CD14-positive monocyte (primary cell): Measurements from ENCODE around the gene ACCS. TPM values are rescaled to one million over a fixed set of nuclear protein-coding genes. Genes with fewer than 3 reads are reported as not detected.
A peak's percentile ranks its signal among the peaks of the same experiment; 100 is the strongest.

Experiments used
- DNase-seq, 3 donors: peaks; one replicate each; pipeline ENCODE4 v3.0.0-alpha.2; 2011 to 2022
- H2AFZ ChIP-seq: 2 replicates; pipeline ENCODE4 v1.6.0; 2012; ENCODE audit warnings: mild to moderate bottlenecking, low read depth, low read length, inconsistent platforms; ENCODE audit not compliant: insufficient read depth, poor library complexity, severe bottlenecking
- H3K27ac ChIP-seq, 2 donors: 1 replicate in 1 of 2; 2 replicates in 1 of 2; pipeline ENCODE4 v1.5.1; 2012 to 2013; ENCODE audit warnings: low read length in 2 of 2, control low read depth in 1 of 2, inconsistent platforms in 1 of 2, low read depth in 1 of 2, mild to moderate bottlenecking in 1 of 2
- H3K27me3 ChIP-seq, 2 donors: one replicate each; pipeline versions ENCODE4 v1.6.0 to v1.6.1; 2011 to 2013; ENCODE audit warnings: low read length in 2 of 2; ENCODE audit not compliant: control insufficient read depth in 2 of 2, insufficient read depth in 2 of 2
- H3K36me3 ChIP-seq, 2 donors: replicated peaks in 1 of 2; 1 replicate in 1 of 2; 2 replicates in 1 of 2; pipeline versions ENCODE4 v1.5.1 to v1.6.1; 2012 to 2013; ENCODE audit warnings: low read length in 2 of 2, control low read depth in 1 of 2, inconsistent platforms in 1 of 2, mild to moderate bottlenecking in 1 of 2; ENCODE audit not compliant: insufficient read depth in 2 of 2, control insufficient read depth in 1 of 2
- H3K4me1 ChIP-seq, 2 donors: 1 replicate in 1 of 2; 2 replicates in 1 of 2; pipeline versions ENCODE4 v1.5.1 to v1.6.1; 2012 to 2013; ENCODE audit warnings: low read length in 2 of 2, control low read depth in 1 of 2, inconsistent platforms in 1 of 2, mild to moderate bottlenecking in 1 of 2, moderate library complexity in 1 of 2; ENCODE audit not compliant: insufficient read depth in 2 of 2, control insufficient read depth in 1 of 2
- H3K4me2 ChIP-seq: replicated peaks from 2 replicates; pipeline ENCODE3; 2012; ENCODE audit warnings: low read length, moderate library complexity, mild to moderate bottlenecking; ENCODE audit not compliant: poor library complexity, severe bottlenecking; ENCODE audit errors: extremely low read depth
- H3K4me3 ChIP-seq, 3 experiments: fragments of 200-600 bp in 1 of 3; sonication (generic) in 1 of 3; replicated peaks in 1 of 3; 1 replicate in 2 of 3; 2 replicates in 1 of 3; pipeline ENCODE4 v1.5.1; 2011 to 2013; ENCODE audit warnings: low read length in 3 of 3, mild to moderate bottlenecking in 3 of 3, control low read depth in 2 of 3, low read depth in 2 of 3, inconsistent platforms in 1 of 3, moderate library complexity in 1 of 3
- H3K79me2 ChIP-seq: 2 replicates; pipeline ENCODE4 v1.6.0; 2012; ENCODE audit warnings: mild to moderate bottlenecking, control low read depth, inconsistent platforms, low read length, moderate library complexity; ENCODE audit not compliant: insufficient read depth
- H3K9ac ChIP-seq: 2 replicates; pipeline ENCODE4 v1.6.0; 2017; ENCODE audit warnings: low read length, mild to moderate bottlenecking; ENCODE audit not compliant: insufficient read depth, poor library complexity, severe bottlenecking
- H3K9me3 ChIP-seq, 2 donors: replicated peaks in 1 of 2; 1 replicate in 1 of 2; 2 replicates in 1 of 2; pipeline versions ENCODE4 v1.5.1 to v1.6.1; 2012 to 2013; ENCODE audit warnings: low read length in 2 of 2, control low read depth in 1 of 2; ENCODE audit not compliant: control insufficient read depth in 1 of 2, insufficient read depth in 1 of 2
- H4K20me1 ChIP-seq: 2 replicates; pipeline ENCODE4 v1.6.0; 2012; ENCODE audit warnings: mild to moderate bottlenecking, low read length, control low read depth, moderate library complexity; ENCODE audit not compliant: insufficient read depth
- H3K27ac Mint-ChIP-seq, 7 donors: one replicate each; pipeline ENCODE4 v1.8.0; 2020; ENCODE audit warnings: mild to moderate bottlenecking in 7 of 7, mixed read lengths in 7 of 7, moderate library complexity in 6 of 7, inconsistent platforms in 2 of 7
- H3K27me3 Mint-ChIP-seq, 3 donors: one replicate each; pipeline ENCODE4 v1.8.0; 2021 to 2022; ENCODE audit warnings: low read depth in 3 of 3, mild to moderate bottlenecking in 3 of 3, mixed read lengths in 3 of 3, moderate library complexity in 3 of 3, inconsistent platforms in 1 of 3
- H3K36me3 Mint-ChIP-seq, 2 donors: one replicate each; pipeline ENCODE4 v1.8.0; 2020; ENCODE audit warnings: mixed read lengths in 2 of 2, inconsistent platforms in 1 of 2, mild to moderate bottlenecking in 1 of 2
- H3K4me1 Mint-ChIP-seq: one replicate; pipeline ENCODE4 v1.8.0; 2020; ENCODE audit warnings: mild to moderate bottlenecking, mixed read lengths
- H3K4me3 Mint-ChIP-seq, 2 donors: one replicate each; pipeline ENCODE4 v1.8.0; 2020; ENCODE audit warnings: mild to moderate bottlenecking in 2 of 2, mixed read lengths in 2 of 2, moderate library complexity in 1 of 2
- H3K9me3 Mint-ChIP-seq, 7 donors: one replicate each; pipeline ENCODE4 v1.8.0; 2020 to 2022; ENCODE audit warnings: mixed read lengths in 7 of 7, mild to moderate bottlenecking in 6 of 7, moderate library complexity in 6 of 7, inconsistent platforms in 2 of 7
- CTCF ChIP-seq: fragments of 200-600 bp; IDR thresholded peaks from one replicate; pipeline ENCODE4 v1.8.0; 2022; ENCODE audit warnings: antibody characterized with exemption, mild to moderate bottlenecking
- WGBS: methylation state at CpG from one replicate; pipeline ENCODE4 v1.1.5; 2013; ENCODE audit warnings: missing lambda C conversion rate; ENCODE audit not compliant: insufficient coverage; 5-methylcytosine and 5-hydroxymethylcytosine counted together
- intact Hi-C, 2 donors: fragments of 100-400 bp; cut with micrococcal nuclease; formaldehyde crosslinking; loops; one replicate each; pipeline versions ENCODE4 v1.15.0 to v1.15.1; 2023
- polyA plus RNA-seq, 3 donors: library from polyadenylated mRNA; depleted of rRNA in 1 of 3; unstranded in 2 of 3; stranded (reverse) in 1 of 3; fragments of 300-500 nt in 2 of 3; fragments of >200 nt in 1 of 3; fragmentation: Illumina TruSeq in 2 of 3; gene quantifications; 1 replicate in 2 of 3; 2 replicates in 1 of 3; pipeline ENCODE4 v1.2.3, GENCODE V29; 2012 to 2021

Gene ACCS
- polyA plus RNA-seq, 3 donors = 1.3 to 46.6 (median 1.7) TPM

GRCh38 chr11:44078794-44079193 lies 12.7 kb downstream of the ACCS start:
- Histone ChIP-seq H3K9ac (no peak overlapping the region), H3K4me3 (no peak overlapping the region), H3K27me3 (no peaks in the 10 kb centered on the region), H3K79me2 (no peaks in the 10 kb centered on the region), H3K4me1 (no peaks in the 10 kb centered on the region), H2AFZ (no peak overlapping the region), H3K9me3 (no peaks in the 10 kb centered on the region), H3K4me2 (no peak overlapping the region), H3K36me3 (peaks cover 0 to 31% of the 10 kb centered on the region in 2 donors), H4K20me1 (no peaks in the 10 kb centered on the region), H3K27ac (no peak overlapping the region)
- Mint-ChIP-seq H3K4me3 (no peak overlapping the region), H3K27ac (no peak overlapping the region), H3K27me3 (peaks cover 0 to 2% (median 0%) of the 10 kb centered on the region in 3 donors), H3K4me1 (peaks cover 5% of the 10 kb centered on the region), H3K36me3 (peaks cover 36 to 38% of the 10 kb centered on the region in 2 donors), H3K9me3 (peaks cover 0 to 2% (median 0%) of the 10 kb centered on the region in 7 donors)
- no peak for DNase-seq
- 98% methylated on average over 4 of the region's 5 CpGs for WGBS
- intact Hi-C loops = no loop called here
- no peak for TF ChIP-seq CTCF

GRCh38 chr11:44079376-44079775 lies 13.3 kb downstream of the ACCS start:
- Histone ChIP-seq H3K4me3 (no peak overlapping the region), H4K20me1 (no peaks in the 10 kb centered on the region), H3K4me2 (no peak overlapping the region), H3K9ac (no peak overlapping the region), H3K36me3 (peaks cover 0 to 34% of the 10 kb centered on the region in 2 donors), H3K27ac (no peak overlapping the region), H3K9me3 (no peaks in the 10 kb centered on the region), H3K27me3 (no peaks in the 10 kb centered on the region), H3K79me2 (no peaks in the 10 kb centered on the region), H3K4me1 (no peaks in the 10 kb centered on the region), H2AFZ (no peak overlapping the region)
- peaks cover 0 to 2% (median 0%) of the 10 kb centered on the region in 3 donors for H3K27me3 Mint-ChIP-seq
- H3K4me1 Mint-ChIP-seq = peaks cover 3% of the 10 kb centered on the region
- WGBS = no CpG with 5 or more reads among the region's 6 CpGs
- peaks cover 36 to 37% of the 10 kb centered on the region in 2 donors for H3K36me3 Mint-ChIP-seq
- H3K27ac Mint-ChIP-seq = peak overlapping the region in 1 of 7 donors; percentile 7
- H3K4me3 Mint-ChIP-seq = peak overlapping the region in 1 of 2 donors; percentile 16
- DNase-seq = no peak
- intact Hi-C loops = no loop called here
- TF ChIP-seq CTCF = no peak
- peaks cover 0 to 2% (median 0%) of the 10 kb centered on the region in 7 donors for H3K9me3 Mint-ChIP-seq
